T-helper 2 cell treated with Interferon-gamma antibody and Interleukin-4, amounts not matched to agents 100 ng/mL and 5 ng/mL, for 36 hours (primary cell): ENCODE results near the gene ICOS. TPM values are rescaled to one million over a fixed set of nuclear protein-coding genes. Genes with fewer than 3 reads are reported as not detected.
"Not testable (repeated sequence)": the region's sequence is repeated elsewhere in the genome, so short reads cannot be mapped to it uniquely, and the experiment has no call there.

Experiments
- intact Hi-C: fragments of 100-400 bp; cut with micrococcal nuclease; formaldehyde crosslinking; loops from one replicate; pipeline ENCODE4 v1.15.1; 2023
- total RNA-seq: library from RNA; stranded (reverse); gene quantifications from 2 replicates; pipeline ENCODE4 v1.2.3, GENCODE V29; 2022

ICOS gene
- total RNA-seq, 1 donor from 2014 or later = 40.9 TPM

DNA sequence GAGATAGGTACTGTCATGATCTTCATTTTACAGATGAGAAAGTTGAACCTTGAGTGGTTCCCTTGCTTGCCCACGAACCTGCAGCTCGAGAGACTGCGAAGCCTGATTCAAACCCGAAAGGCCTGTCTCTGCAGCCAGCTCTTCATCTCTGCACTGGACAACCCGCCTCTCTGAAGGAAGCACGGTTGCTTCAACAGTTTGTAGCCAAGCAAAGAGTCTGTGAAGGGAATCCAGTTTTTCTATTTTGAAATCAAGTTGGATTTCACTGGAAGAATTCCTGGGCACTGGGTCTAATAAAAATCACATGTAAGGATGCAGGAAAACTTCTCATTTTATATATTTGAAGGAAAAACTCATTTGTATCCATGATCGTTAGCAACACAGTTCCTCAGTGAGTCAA is 21.3 kb upstream of the ICOS start:
- intact Hi-C loops = no loop called here

- intact Hi-C loops = no loop called here
Observed at GRCh38 chr2:203916756-203917155, 19.8 kb upstream of the ICOS start.

DNA sequence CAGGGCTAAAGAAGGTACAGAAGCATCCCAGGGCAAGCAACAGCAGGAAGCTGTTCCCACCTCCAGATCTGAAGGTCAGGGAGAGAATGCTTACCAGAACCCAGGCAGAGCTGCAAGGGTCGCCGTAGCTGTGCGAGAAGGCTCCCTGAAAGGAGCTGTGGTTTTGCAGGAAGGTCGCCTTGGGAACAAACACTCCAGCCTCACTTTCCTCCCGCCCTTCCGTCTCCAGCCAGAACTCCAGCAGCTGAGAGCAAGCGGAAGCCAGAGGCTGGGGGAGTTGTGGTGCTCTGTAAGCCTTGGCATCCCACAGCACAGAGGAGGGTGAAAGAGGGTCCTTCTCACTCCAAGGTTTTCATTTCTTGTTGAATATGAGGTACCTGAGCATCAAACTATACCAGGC is 18.3 kb upstream of the ICOS start:
- intact Hi-C loops = no loop called here

GRCh38 chr2:203918839-203919238 is 17.7 kb upstream of the ICOS start:
- intact Hi-C loops = no loop called here

DNA sequence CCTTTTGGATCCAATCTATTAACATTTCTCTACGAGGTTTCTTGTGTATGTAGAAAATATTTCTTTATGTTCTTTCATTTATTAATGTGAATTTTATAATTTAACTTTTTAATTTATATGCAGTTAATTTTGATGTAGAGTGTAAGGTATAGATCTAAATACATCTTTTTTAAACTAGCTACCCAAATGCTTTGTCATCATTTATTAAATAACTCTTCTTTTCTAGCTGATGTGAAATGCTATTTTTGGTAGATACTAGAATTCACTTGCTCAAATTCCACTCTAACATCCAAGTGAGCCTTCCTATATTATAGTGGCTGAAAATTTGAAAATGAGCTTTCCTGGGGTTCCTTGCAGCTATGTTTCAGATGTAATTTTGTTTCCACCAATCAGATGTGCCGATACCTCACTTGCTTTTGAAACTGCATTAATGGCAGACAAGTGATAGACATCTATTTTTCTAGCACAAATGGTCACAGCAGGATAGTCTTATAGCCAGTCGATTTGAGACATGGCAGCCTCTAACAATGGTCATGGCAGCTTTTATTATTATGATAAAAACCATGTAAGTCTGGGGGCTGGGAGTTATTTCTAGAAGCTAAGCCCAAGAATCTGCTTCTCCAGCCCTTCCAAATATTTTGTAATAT is 10.9 kb upstream of the ICOS start:
- intact Hi-C loops = no loop called here

DNA sequence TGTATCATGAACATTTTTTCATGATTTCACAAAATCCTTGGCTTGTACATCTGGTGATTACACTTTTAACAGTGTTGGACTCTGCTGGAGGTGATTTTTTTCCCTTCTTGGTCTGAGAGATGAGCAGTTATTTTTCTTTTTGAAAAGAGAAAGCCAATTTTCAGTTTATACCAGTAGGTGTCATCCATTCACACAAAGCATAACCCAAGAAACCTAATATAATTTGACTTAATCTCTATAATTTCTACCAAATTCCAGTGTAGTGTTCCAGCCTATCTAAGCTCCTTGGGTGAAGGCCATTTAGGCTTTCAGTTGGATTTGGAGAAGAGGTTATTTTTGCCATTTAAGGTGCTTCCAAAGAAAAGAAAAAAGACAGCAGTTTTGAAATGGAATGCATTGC is 7.7 kb upstream of the ICOS start:
- intact Hi-C loops = loop anchor here (1.0 to 2.0 kb wide), 3 partner anchors 122 to 250 kb away; no protein-coding TSS in a partner anchor

- intact Hi-C loops = loop anchor here (10.0 kb wide), 1 partner anchor 1016 kb away; the partner anchor contains the start of genes CARF and WDR12
Observed at GRCh38 chr2:203931262-203931661, 5.3 kb upstream of the ICOS start.

DNA sequence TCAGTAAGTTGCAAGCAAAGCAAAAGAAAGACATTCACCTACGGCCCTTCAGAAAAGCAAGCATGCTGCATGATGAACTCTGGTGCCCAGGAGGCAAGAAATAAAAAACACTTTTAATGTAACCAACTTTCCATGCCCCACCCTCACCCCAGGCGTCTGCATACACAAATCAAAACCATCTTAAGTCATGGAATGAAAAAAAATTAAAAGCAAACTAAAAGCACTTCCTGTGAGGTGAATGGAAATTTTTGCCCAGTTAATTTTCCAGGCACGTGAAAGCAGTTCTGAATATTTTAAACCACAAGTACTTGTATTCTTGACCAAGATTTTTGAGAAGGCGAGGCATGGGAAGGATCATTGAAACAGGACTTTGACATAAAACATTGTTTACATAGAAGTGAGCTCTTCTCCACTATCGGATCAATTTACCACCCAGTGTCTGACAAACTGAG is 2.5 kb upstream of the ICOS start:
- intact Hi-C loops = loop anchor here (2.0 to 10.0 kb wide), 3 partner anchors 93 to 1019 kb away; partner anchors contain the start of genes CARF and WDR12

- intact Hi-C loops = loop anchor here (2.0 to 10.0 kb wide), 5 partner anchors 62 to 1020 kb away; partner anchors contain the start of genes CARF, CD28 and WDR12
Observed at GRCh38 chr2:203934711-203935438, 1.7 kb upstream of the ICOS start.

- intact Hi-C loops = loop anchor here (2.0 to 10.0 kb wide), 5 partner anchors 62 to 1021 kb away; partner anchors contain the start of genes CARF, CD28 and WDR12
Observed at GRCh38 chr2:203935568-203935967, 995 bp upstream of the ICOS start.

DNA sequence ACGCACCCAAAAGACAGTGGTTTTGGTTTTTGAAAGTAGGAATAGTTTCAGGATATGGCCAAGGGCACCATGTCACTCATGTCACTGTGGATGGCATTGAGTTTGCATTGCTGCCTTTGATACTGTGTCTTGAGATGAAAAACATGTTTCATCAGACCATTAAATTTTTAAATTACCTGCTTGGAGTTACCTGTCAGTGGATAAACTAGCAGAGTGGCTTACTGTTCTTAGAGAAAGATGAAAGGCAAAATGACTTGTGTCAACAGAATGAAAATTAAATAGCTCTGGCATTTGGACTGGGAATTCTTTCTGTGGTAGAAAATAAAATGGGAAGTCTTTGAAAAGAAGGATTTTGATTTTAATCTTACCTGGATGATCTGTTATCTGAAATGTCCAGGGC is 386 bp downstream of the ICOS start:
- intact Hi-C loops = loop anchor here (1.0 to 10.0 kb wide), 5 partner anchors 14 to 1022 kb away; partner anchors contain the start of genes CARF, CD28 and WDR12

- intact Hi-C loops = loop anchor here (1.0 to 10.0 kb wide), 5 partner anchors 9 to 1023 kb away; partner anchors contain the start of genes CARF, CD28 and WDR12
Observed at GRCh38 chr2:203937788-203938187, 1.2 kb downstream of the ICOS start.

- intact Hi-C loops = no loop called here
Observed at GRCh38 chr2:203940039-203940438, 3.5 kb downstream of the ICOS start.

DNA sequence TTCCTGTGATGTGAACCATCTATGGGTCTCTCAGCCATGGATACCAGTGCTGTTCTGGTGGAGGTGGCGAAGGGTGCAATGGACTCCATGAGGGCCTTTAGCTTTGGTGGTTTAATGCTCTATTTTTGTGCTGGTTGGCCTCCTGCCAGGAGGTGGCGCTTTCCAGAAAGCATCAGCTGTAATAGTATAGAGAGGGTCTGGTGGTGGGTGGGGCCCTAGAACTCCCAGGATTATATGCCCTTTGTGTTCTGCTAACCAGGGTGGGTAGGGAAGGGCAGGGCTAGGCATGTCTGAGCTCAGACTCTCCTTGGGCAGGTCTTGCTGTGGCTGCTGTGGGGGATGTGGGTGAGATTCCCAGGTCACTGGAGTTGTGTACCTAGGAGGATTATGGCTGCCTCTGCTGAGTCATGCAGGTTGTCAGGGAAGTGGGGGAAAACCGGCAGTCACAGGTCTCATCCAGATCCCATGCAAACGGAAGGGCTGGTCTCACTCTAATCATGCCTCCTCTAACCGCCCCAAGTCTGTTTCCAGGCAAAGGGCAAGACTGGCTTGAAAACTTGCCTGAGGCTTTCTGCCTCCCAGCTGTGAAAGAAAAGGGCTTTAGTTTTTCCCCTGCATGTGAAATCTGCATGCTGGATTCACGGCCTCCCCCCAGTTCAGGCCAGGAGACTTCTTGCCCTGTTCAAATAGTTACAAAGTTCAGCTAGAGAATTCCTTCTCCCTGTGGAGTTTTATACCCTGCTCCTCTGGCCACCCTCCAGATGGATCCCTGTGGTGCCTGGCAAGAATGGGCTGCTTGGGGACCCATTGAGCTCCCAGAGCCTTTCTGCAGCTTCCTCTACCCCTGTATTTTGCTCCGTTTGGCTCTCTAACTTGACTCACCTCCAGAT is 7.2 kb downstream of the ICOS start:
- intact Hi-C loops = not testable (repeated sequence)

- intact Hi-C loops = no loop called here
Observed at GRCh38 chr2:203948733-203949132, 12.2 kb downstream of the ICOS start.

- intact Hi-C loops = no loop called here
Observed at GRCh38 chr2:203949228-203949627, 12.7 kb downstream of the ICOS start.

DNA sequence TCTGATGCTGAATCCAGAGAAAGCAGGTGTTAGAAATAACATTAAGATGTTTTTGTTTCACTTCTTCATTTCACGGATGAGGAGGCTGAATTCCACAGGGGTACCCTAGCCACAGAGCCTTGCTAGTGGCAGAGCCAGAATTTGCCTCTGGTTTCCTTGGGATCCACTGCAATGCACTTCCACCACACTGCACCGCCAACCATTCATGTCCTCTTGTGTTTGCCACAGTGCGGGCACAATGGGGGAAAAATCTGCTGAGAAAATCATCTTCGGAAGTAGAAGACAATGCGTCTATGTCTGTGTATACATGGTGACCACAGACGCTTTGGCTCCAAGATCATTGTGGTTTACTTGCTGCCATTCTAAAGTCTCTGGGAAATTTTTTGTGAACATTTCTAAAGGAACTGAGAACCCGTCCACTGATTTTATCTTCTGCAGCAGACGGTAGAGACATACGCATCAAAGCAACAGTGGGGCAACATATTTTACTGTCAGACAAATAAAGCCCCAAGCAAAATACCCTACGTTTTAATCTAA is 14.9 kb downstream of the ICOS start:
- intact Hi-C loops = loop anchor here (2.0 to 5.0 kb wide), 2 partner anchors 15 to 46 kb away; partner anchors contain the start of gene ICOS

- intact Hi-C loops = no loop called here
Observed at GRCh38 chr2:203959265-203959664, 22.7 kb downstream of the ICOS start.

- intact Hi-C loops = no loop called here
Observed at GRCh38 chr2:203959672-203960071, 23.1 kb downstream of the ICOS start.

DNA sequence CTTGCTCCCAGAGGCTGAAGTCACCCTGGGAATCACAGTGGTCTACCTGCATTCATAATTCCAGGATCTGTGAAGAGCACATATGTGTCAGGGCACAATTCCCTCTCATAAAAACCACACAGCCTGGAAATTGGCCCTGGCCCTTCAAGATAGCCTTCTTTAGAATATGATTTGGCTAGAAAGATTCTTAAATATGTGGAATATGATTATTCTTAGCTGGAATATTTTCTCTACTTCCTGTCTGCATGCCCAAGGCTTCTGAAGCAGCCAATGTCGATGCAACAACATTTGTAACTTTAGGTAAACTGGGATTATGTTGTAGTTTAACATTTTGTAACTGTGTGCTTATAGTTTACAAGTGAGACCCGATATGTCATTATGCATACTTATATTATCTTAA is 24.2 kb downstream of the ICOS start:
- intact Hi-C loops = no loop called here

DNA sequence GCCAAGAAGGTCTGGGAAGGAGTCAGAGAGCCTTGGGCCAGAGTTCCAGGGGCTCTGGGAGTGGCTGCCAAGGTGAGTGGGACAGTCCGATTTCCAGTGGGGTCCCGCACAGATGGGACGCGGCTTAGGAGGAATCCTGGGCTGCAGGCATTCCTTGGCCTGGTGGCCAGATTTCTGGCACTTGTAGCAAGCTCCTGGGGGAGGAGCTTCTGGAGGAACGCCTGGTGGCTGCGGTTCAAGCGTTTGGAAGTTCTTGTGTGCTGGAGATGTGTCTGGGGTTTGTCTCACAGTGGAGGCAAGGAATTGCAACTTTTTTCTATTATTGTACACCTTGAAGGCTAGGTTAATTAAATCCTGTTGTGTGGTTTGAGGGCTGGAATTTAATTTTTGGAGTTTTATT is 28.6 kb downstream of the ICOS start:
- intact Hi-C loops = not testable (repeated sequence)
